AG04449 (cell line): ENCODE measurements around the gene RNF225.

Experiments
- CTCF ChIA-PET: fragments of 350-600 bp; formaldehyde crosslinking; extraction: SDS; loops from one replicate; lab custom pipeline; 2021; ENCODE audit warnings: antibody characterized with exemption; lab: Yijun Ruan, JAX
- POLR2A ChIA-PET: fragments of 400-600, 350-600 bp; formaldehyde crosslinking; extraction: SDS; loops from one replicate; lab custom pipeline; 2020; ENCODE audit warnings: antibody characterized with exemption, inconsistent platforms; lab: Yijun Ruan, JAX
- DNase-seq: peaks from one replicate; pipeline ENCODE4 v3.0.0-alpha.2; 2010; ENCODE audit warnings: low read depth, low spot score
- H3K4me3 ChIP-seq: 2 replicates; pipeline ENCODE4 v1.5.1; 2011; ENCODE audit warnings: low read depth, mild to moderate bottlenecking, control low read depth, low read length
- CTCF ChIP-seq: IDR thresholded peaks from one replicate; pipeline ENCODE4 v1.5.1; 2011; ENCODE audit warnings: mild to moderate bottlenecking, moderate library complexity, low read length, control low read depth, inconsistent platforms; ENCODE audit not compliant: insufficient read depth; ENCODE audit errors: missing control alignments

Gene RNF225

DNA sequence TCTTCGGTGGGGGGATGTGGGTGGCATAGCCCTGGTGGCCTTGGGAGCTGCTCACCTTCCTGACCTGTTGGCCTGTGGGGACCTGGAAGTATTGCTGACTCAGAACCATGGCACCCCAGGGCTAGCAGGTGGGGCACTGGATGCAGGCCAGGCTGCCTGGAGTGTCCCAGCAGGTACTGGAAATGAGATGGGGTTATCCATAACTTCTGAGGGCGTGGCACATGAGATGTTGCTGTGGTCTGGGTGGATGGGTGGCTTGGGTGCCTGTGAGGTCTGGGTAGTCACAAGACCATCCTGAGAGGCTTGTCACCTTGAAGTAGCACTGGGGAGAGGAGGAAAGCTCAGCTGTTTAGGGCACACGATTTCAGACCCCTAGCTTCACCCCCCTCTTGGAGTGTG, 636 bp upstream of the RNF225 start:
- DNase-seq, result no peak
- H3K4me3 ChIP-seq, result no peak overlapping the region
- no peak for TF ChIP-seq CTCF
- POLR2A ChIA-PET, result no interaction called here
- CTCF ChIA-PET, result no interaction called here

DNA sequence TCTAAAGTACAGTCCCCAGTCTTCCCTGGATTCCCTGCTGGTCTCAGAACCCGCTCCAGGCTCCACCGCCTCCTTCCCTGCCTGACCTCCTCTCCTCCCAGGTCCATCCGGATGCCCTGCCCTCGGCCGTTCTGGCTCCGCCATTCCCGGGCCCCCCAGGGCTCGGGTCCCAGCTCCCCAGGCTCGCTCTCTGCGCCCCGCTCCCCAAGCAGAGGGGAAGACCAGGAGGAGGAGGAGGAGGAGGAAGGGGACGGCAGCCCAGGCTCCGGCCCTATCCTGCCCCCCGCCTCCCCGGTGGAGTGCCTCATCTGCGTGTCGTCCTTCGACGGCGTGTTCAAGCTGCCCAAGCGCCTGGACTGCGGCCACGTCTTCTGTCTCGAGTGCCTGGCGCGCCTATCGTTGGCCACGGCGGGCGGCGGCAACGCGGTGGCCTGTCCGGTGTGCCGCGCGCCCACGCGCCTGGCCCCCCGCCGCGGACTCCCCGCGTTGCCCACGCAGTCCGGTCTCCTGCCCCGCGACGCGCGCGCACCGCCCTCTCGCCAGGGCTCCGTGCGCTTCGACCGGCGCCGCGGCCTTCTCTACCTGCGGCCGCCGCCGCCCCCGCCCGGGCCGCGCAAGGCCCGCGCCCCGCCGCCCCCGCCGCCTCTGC, 647 bp downstream of the RNF225 start:
- no peak for DNase-seq
- ChIA-PET CTCF (no interaction called here), POLR2A (interaction anchor here (1.0 kb wide), 1 partner anchor 13 kb away, joined by 3 read pairs; the partner anchor contains the start of gene ZNF584)
- no peak for TF ChIP-seq CTCF
- H3K4me3 ChIP-seq, result no peak overlapping the region

- DNase-seq, result no peak
- ChIA-PET POLR2A (interaction anchor here (1.0 kb wide), 1 partner anchor 12 kb away, joined by 3 read pairs; the partner anchor contains the start of gene ZNF584), CTCF (no interaction called here)
- no peak overlapping the region for H3K4me3 ChIP-seq
- TF ChIP-seq CTCF, result no peak
Observed at GRCh38 chr19:58396691-58397532, 1.5 kb downstream of the RNF225 start.

- POLR2A ChIA-PET, result no interaction called here
- DNase-seq, result no peak
- TF ChIP-seq CTCF, result no peak
- H3K4me3 ChIP-seq, result no peak overlapping the region
- CTCF ChIA-PET, result no interaction called here
Observed at GRCh38 chr19:58397533-58398037, 2.1 kb downstream of the RNF225 start.

DNA sequence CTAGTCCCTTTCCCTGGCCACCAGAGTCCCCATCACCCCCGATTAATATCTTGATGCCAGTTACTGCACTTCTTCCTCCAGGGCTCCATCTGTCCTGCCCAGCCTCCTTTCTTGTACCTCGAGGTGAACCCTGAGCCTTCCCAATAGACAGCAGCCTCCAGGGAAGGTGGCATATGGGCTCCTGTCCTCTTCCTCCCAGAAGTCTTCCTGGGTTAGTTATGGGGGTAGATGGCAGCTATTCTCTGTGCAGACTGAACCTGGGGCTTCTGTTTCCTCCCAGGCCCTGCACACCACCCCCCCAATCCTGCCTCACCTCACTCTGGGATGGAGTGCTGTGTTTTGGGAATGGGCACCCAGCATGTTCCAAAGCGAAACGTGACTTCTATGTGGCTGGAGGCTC, 2.6 kb downstream of the RNF225 start:
- CTCF ChIA-PET, result no interaction called here
- TF ChIP-seq CTCF, result no peak
- no peak overlapping the region for H3K4me3 ChIP-seq
- POLR2A ChIA-PET, result no interaction called here
- DNase-seq, result no peak

GRCh38 chr19:58398545-58398944, 3.1 kb downstream of the RNF225 start:
- CTCF ChIA-PET, result no interaction called here
- no peak overlapping the region for H3K4me3 ChIP-seq
- POLR2A ChIA-PET, result no interaction called here
- TF ChIP-seq CTCF, result no peak
- DNase-seq, result no peak
